Measurements from ENCODE around the gene E2F7.

DNA sequence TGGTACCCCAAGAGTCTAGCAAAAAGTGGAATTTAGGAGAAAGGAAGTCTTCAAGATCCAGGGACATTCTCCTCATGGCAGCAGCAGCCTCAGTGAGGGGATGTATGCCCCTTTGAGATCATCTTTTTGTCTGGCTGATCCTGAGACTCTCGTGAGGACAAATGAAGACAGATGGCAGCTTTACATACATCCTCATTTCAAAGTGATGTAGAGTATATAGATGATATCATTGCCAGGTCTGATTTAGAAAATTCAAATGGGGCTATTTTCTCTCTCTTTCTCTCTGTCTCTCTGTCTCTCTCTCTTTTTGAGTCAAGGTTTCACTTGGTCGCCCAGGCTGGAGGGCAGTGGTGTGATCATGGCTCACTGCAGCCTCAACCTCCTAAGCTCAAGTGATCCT lies 61.5 kb downstream of the E2F7 start:
- TF ChIP-seq, protein P1, sequence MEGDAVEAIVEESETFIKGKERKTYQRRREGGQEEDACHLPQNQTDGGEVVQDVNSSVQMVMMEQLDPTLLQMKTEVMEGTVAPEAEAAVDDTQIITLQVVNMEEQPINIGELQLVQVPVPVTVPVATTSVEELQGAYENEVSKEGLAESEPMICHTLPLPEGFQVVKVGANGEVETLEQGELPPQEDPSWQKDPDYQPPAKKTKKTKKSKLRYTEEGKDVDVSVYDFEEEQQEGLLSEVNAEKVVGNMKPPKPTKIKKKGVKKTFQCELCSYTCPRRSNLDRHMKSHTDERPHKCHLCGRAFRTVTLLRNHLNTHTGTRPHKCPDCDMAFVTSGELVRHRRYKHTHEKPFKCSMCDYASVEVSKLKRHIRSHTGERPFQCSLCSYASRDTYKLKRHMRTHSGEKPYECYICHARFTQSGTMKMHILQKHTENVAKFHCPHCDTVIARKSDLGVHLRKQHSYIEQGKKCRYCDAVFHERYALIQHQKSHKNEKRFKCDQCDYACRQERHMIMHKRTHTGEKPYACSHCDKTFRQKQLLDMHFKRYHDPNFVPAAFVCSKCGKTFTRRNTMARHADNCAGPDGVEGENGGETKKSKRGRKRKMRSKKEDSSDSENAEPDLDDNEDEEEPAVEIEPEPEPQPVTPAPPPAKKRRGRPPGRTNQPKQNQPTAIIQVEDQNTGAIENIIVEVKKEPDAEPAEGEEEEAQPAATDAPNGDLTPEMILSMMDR (IDR thresholded peaks at IDR 0.05) = no peak
- no peak for TF ChIP-seq POLR2A (IDR thresholded peaks at IDR 0.05)
